Measurements from ENCODE around the gene MDK.
"Not testable (repeated sequence)": the region's sequence is repeated elsewhere in the genome, so short reads cannot be mapped to it uniquely, and the experiment has no call there.

MDK gene

DNA sequence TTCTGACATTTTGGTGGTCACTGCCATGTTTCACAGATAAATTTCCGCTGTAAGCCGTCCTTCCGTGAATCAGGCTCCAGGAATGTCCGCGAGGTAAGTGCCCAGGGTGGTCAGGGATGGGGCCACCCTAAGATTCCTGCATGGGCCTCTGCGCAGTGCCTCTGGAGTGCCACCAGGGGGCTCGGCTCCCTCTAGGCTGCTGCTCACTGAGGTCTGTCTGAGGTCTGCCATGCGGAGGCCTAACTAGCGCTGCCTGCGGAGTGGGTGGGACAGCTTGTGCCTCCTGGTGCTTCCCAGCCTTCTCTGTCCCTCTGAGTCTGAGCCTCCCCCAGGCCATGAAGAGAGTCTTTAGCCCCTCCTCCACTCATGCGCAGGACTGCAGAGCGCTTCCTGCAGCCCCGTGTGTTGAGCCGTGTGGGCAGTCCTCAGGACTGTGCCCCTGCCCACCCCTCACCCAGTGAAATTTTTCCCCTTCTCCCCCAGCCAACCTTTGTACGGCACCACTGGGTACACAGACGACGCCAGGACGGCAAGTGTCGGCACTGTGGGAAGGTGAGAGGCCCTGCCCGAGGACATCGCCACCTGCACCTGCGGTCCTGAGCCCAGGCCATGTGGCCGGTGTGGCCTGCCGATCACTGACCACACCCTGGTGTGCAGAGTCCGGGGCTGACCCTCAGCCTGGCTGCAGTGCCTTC lies 11.9 kb upstream of the MDK start:
- peak; percentile 41 for DNase-seq (ENCODE audit: low spot score)

DNA sequence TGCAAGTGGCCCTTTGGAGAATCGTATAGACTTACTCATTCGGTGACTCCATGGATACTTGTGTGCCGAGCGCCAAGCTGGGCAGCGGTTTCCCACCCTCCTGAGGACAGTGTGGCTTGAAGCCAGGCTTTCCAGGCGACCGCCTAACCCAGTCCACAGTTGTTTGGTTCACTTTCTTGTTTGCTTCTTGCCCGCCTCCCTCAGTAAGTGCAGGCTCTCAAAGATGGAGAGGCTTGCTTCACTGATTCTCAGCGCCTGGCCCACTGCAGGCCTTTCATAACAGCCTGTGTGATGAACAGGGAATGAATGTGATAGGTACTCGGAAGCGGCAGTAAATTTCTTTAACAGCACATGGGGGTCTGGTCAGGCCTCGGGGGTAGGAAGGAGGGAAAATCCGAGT lies 11.2 kb upstream of the MDK start:
- no peak for DNase-seq (ENCODE audit: low spot score)

DNA sequence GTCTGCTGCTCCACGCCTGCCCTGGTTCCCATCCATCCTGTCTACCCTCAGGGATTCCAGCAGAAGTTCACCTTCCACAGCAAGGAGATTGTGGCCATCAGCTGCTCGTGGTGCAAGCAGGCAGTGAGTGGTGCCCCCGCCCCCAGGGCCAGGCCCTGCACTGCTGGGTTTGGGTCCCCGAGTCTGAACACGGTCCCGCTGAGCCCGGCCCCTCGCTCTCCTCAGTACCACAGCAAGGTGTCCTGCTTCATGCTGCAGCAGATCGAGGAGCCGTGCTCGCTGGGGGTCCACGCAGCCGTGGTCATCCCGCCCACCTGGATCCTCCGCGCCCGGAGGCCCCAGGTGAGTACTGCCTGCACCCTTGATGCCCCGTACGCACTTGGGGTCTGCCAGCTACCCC lies 10.2 kb upstream of the MDK start:
- DNase-seq (ENCODE audit: low spot score): not testable (repeated sequence)

DNA sequence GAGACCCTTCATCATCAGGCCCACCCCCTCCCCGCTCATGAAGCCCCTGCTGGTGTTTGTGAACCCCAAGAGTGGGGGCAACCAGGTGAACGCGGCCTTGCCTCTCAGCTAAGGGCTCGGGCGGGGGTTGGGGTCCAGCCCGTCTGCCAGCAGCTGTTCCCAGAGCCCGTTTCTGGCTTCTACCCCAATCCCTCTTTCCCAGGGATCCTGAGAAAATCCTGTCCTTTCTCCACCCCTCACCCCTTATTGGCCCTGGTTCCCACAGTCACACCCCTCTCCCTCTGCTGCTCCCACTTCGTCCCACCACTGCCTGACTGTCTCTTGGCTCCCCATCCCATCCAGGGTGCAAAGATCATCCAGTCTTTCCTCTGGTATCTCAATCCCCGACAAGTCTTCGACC lies 9.4 kb upstream of the MDK start:
- DNase-seq (ENCODE audit: low spot score): no peak

DNA sequence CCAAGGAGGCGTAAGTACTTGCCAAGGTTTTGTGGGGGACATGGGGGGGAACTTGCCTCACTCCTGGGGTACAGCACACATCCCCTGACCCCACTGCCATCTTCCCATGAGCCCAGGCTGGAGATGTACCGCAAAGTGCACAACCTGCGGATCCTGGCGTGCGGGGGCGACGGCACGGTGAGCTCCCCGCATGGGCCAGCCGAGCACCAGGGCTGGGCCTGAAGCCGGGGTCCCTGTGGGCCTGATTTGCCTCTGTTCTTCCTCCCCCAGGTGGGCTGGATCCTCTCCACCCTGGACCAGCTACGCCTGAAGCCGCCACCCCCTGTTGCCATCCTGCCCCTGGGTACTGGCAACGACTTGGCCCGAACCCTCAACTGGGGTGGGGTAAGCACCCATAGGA lies 9.0 kb upstream of the MDK start:
- DNase-seq (ENCODE audit: low spot score): not testable (repeated sequence)

DNA sequence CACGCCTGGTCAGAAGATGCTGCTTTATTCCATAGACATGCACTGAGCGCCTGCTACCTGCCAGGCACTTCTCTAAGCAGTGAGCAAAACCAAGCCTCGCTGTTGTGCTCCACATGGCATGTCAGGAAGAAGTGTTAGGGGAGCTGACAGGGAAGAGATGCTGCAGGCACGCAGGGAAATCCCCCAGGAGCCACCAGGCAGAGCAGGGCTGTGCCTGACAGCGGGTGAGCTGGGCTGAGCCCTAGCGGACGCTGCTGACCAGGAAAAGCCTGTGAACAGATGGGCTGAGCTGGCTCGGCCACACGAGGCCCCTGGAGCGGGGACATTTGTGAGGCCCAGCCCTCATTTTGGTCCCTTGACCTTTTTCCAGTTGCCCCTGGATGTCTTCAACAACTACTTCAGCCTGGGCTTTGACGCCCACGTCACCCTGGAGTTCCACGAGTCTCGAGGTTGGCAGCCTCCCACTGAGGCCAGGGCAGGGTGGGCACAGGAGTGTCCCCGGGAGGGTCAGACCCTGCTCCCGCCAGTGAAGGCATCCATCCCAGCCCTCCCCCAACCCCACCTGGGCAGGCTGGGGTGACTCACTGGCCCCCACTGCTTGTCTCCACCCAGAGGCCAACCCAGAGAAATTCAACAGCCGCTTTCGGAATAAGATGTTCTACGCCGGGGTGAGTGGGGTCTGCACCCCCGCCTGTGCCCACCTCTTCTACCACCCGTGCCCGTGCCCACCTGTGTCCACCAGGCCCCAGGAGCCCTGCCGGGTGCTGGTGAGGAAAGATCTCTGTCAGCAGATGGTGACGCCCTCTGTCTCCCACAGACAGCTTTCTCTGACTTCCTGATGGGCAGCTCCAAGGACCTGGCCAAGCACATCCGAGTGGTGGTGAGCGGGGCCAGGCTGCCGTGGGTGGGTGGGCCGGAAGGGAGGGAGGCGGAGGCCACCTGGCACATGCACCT lies 7.4 kb upstream of the MDK start:
- no peak for DNase-seq (ENCODE audit: low spot score)

DNA sequence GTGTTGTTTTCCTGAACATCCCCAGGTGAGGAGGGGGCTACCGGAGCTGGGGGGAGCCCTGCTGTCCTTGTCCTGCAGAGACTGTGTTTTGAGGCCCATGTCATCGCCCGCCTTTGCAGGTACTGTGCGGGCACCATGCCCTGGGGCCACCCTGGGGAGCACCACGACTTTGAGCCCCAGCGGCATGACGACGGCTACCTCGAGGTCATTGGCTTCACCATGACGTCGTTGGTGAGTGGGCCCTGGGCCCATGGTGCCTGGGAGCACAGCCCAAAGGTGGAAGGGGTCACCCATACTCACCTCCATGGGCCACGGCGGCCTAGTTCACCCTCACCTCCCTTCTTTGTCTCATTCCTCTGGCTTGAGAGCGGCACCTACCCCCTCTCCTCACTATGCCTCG lies 6.7 kb upstream of the MDK start:
- no peak for DNase-seq (ENCODE audit: low spot score)

DNA sequence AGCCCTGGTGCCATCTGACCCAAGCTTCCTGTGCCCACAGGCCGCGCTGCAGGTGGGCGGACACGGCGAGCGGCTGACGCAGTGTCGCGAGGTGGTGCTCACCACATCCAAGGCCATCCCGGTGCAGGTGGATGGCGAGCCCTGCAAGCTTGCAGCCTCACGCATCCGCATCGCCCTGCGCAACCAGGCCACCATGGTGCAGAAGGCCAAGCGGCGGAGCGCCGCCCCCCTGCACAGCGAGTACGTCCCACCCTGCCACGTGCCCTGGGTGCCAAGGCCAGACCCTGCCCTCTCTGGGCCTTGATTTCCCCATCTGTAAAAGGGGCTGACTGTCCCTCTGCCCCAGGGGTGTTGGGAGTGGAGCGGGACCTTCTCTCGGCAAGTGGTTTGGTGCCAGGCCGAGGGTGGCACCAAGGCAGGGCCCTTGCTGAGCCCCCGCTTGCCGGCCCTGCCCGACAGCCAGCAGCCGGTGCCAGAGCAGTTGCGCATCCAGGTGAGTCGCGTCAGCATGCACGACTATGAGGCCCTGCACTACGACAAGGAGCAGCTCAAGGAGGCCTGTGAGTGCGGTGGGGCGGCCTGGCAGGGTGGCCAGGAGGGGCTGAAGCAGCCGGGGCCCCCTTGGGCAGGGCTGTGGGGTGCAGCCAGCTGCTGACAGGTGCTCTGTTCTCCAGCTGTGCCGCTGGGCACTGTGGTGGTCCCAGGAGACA lies 5.9 kb upstream of the MDK start:
- DNase-seq (ENCODE audit: low spot score): no peak

DNA sequence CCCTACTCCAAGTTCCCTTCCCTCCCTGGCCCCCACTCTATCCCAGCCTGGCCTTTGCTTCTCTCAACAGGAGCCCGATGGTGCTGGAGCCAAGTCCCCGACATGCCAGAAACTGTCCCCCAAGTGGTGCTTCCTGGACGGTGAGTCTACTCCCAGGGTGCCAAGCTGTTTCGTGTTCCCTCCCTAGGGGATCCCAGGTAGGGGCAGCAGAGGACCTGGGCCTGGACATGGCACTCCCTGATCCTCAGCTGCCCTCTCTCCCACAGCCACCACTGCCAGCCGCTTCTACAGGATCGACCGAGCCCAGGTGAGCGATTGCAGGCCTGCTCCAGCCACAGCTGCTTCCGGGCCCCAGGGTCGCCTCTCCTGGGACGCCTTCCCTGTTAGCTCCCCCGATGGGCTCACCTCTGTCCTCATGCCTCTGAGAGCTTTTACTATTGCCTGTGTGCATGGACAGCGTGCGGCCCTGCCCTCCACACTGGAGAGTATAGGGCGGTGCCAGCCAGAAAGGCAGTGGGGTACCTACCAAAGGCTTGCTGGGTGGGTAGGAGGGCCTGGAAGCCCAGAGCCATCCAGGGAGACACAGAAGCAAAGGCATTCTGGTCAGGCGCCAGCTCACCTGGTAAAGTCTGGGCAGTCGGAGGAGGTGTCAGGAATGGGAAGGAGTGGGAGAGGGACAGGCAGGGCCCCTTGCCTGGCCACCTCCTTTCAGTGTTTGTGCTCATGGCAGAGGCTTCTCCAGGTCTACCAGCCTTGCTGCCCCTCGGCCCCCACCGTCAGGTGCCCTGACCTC lies 5.0 kb upstream of the MDK start:
- no peak for DNase-seq (ENCODE audit: low spot score)

DNA sequence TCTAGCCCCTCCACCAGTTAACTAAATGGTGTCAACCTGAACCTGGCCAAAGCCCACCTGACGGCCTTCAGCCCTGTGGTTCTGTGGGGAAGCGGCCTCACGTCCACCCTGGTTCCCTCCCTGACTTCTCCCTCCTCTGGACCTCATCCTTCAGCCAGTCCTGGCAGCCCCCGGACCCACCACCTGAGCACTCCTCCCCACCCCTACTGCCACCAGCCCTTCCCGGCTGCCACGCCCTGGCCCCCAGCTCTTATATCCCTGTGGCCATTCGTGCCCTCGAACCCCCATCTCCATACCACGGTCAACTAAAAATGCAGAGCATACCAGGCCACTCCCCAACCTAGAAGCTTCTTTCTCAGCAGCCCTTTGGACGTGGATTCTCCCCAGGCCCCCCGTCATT lies 4.2 kb upstream of the MDK start:
- no peak for DNase-seq (ENCODE audit: low spot score)

DNA sequence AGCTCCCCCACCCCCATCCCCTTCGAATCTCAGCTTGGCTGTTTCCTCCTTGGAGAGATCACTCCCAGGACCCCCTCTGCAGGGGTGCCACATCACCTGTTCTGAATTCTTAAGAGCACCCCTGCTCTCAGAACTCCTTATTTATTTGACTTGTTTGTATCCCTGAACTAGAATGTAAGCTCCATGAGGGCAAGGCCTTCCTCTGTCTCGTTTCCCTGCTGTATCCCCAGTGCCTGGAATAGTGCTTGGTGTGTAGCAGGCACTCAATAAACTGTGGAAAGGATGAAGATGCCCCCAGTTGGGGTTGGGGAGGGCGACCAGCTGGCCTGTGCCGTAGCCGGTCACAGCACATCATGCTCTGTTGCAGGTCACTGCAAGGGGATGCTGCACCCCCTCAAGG lies 3.6 kb upstream of the MDK start:
- DNase-seq (ENCODE audit: low spot score): no peak

DNA sequence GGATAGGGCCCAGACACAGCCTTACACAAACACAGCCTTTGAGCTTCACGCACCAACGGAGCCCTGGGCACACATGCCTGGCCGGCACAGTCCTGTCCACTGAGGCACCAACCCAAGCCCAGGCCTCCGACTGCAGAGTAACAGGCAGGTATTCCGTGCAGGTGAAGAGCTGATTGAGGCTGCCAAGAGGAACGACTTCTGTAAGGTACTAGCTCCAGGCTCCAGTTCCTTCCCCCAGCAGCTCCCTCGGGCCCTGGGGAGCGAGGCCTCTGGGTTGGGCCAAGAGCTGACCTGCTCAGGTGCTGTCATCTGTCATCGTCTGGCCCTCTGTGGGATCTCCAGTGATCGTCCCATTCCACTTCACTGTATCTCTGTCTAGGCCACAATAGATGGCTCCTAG lies 3.2 kb upstream of the MDK start:
- DNase-seq (ENCODE audit: low spot score): no peak

DNA sequence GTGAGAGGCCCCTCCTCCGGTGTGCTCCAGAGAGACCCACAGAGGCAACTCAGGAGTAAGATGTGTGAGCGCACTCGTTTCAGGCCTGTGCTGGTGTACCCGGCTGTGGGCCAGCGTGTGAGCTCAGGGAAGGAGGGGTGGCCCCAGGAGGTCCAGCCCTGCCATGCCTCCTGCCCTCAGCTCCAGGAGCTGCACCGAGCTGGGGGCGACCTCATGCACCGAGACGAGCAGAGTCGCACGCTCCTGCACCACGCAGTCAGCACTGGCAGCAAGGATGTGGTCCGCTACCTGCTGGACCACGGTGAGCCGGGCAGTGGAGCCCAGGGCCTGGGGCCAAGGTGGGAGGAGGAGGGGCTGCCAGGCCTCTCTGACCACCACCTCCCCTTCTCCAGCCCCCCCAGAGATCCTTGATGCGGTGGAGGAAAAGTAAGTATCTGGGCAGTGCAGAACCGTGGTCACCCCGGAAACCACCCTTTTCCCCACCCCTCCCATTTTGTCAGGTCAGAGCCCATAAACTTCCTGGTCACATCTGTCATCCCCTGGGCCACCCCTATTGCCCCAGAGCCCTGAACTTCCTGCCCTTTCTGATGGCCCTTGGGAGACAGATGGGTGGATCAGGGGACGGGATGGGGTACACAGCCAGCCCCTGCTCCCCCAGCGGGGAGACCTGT lies 2.5 kb upstream of the MDK start:
- DNase-seq (ENCODE audit: low spot score): no peak

DNA sequence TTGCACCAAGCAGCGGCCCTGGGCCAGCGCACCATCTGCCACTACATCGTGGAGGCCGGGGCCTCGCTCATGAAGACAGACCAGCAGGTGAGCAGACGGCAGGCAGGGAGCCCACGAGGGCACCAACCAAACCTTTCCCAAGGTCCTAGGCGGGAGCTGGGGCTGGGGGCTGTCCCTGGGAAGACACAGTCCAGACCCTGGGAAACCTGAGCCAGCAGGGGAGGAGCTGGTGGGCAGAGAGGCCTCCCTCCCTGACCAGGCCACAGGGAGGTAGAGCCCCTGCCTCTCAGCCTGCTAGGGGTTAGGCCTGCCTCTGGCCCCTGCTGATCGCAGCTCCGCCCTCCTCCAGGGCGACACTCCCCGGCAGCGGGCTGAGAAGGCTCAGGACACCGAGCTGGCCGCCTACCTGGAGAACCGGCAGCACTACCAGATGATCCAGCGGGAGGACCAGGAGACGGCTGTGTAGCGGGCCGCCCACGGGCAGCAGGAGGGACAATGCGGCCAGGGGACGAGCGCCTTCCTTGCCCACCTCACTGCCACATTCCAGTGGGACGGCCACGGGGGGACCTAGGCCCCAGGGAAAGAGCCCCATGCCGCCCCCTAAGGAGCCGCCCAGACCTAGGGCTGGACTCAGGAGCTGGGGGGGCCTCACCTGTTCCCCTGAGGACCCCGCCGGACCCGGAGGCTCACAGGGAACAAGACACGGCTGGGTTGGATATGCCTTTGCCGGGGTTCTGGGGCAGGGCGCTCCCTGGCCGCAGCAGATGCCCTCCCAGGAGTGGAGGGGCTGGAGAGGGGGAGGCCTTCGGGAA lies 1.8 kb upstream of the MDK start:
- not testable (repeated sequence) for DNase-seq (ENCODE audit: low spot score)

DNA sequence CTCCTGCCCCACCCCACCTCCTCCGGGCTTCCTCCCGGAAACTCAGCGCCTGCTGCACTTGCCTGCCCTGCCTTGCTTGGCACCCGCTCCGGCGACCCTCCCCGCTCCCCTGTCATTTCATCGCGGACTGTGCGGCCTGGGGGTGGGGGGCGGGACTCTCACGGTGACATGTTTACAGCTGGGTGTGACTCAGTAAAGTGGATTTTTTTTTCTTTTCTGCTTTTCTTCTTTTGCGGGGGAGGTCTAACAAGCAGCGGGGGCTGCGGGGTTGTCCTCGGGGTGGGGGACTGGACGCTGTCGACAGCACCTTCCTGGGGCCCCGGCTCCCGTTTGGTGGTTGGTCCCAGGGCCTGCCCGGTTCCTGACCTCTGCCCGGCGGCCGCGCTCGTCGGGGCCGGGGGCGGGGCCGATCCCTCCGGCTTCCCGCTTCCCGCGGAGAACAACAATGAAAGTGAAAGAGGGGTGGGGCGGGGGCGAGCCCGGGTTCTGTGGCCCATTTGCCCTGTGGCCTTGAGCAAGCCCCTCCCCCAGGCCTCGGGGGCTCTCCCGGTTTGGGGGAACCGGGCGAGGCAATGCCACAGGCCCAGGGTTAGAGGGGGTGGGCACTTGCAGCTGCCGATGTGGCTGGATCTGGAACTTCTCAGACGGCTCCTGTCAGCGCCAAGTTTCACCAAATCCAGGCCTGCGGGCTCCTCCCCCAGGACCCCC lies 975 bp upstream of the MDK start:
- peak; percentile 37 for DNase-seq (ENCODE audit: low spot score)

DNA sequence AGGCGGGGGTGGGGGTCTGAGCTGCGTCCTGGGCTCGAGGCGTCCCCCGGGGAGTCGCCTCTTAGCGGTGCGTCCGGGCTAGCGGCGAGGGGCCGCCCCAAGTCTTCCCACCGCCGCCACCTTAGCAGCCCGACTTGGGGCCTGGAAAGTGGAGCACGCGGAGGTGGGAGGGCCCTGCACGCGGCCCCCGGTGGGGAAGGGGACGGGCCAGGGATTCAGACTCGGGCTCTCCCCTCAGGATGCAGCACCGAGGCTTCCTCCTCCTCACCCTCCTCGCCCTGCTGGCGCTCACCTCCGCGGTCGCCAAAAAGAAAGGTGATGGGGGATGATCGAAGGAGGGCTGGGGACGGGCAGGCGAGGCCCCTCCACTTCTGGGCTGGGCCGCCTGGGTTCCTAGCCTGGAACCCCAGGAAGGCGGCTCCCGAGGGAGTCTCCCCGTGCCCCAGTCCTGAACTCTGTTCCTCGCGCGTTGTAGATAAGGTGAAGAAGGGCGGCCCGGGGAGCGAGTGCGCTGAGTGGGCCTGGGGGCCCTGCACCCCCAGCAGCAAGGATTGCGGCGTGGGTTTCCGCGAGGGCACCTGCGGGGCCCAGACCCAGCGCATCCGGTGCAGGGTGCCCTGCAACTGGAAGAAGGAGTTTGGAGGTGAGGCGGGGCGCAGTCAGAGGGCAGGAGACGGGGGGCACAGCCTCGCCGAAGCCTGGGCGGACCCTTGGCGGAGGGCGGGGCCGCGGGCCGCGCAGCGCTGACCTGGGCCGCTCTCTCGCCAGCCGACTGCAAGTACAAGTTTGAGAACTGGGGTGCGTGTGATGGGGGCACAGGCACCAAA lies 563 bp downstream of the MDK start:
- no peak for DNase-seq (ENCODE audit: low spot score)

DNA sequence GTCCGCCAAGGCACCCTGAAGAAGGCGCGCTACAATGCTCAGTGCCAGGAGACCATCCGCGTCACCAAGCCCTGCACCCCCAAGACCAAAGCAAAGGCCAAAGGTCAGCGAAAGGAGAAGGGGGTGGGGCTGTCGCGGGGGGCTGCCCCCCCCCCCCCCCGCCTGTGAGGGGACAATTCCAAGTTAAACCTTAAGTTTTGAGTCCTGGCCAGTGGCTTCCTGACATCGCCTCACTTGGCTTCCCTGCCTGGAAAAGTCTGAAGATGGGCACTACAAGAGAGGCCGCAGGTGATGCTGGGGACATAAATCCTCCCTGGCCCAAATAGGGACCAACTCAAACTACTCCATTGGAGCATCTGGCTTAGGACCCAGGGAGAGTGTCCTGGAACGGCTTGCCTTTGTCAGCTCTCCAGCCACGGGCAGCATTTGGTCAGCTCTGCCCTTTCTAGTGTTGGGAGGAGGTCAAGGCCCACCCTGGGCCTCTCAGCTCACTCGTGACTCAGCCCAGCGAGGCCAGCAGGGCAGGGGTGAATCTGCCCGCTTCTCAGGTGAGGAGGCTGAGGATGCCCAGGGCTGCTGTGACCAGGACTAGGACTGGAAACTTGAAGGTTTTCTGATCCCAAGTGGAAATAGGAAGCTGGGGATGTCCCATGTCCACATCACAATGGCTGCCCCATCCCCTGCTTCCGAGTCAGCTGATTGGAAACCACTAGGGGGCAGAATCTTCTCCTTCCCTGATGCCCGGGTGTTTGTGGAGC lies 1.4 kb downstream of the MDK start:
- DNase-seq (ENCODE audit: low spot score): no peak

DNA sequence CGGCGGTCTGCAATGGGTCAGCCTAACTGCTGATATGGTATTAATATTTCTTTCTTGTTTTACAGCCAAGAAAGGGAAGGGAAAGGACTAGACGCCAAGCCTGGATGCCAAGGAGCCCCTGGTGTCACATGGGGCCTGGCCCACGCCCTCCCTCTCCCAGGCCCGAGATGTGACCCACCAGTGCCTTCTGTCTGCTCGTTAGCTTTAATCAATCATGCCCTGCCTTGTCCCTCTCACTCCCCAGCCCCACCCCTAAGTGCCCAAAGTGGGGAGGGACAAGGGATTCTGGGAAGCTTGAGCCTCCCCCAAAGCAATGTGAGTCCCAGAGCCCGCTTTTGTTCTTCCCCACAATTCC lies 1.9 kb downstream of the MDK start:
- DNase-seq (ENCODE audit: low spot score): no peak

All from CD4-positive, alpha-beta T cell treated with Interleukin-6 at 100 ng/mL for 8 hours (primary cell).